K562 (cell line): ENCODE measurements around the gene CCDC85C. TPM values are rescaled to one million over a fixed set of nuclear protein-coding genes. Genes with fewer than 3 reads are reported as not detected.

Experiments
- CC2D1A ChIP-seq: fragments of 450-650 bp; IDR thresholded peaks from 2 replicates; pipeline ENCODE4 v1.6.1; 2017; ENCODE audit warnings: mild to moderate bottlenecking
- E2F1 ChIP-seq: sonication (generic); formaldehyde crosslinking; IDR thresholded peaks from 2 replicates; pipeline ENCODE4 v1.8.1; 2023; ENCODE audit warnings: mild to moderate bottlenecking, missing genetic modification reagents, moderate library complexity
- E4F1 ChIP-seq: fragments of 250-450 bp; sonication (Bioruptor Pico); IDR thresholded peaks from 2 replicates; pipeline ENCODE4 v1.5.0; 2021; ENCODE audit warnings: mild to moderate bottlenecking, borderline replicate concordance
- GTF2F1 ChIP-seq: IDR thresholded peaks from 2 replicates; pipeline ENCODE4 v1.6.1; 2011; ENCODE audit warnings: low read depth, low read length, improper control_type of control experiment
- HES1 ChIP-seq: fragments of 450-650 bp; IDR thresholded peaks from 2 replicates; pipeline ENCODE4 v1.6.1; 2016; ENCODE audit warnings: low read depth, mild to moderate bottlenecking, moderate library complexity
- IFI16 ChIP-seq: fragments of 250-450 bp; sonication (Bioruptor Pico); IDR thresholded peaks from 2 replicates; pipeline ENCODE4 v2.1.2; 2022; ENCODE audit warnings: mild to moderate bottlenecking, inconsistent platforms
- ILF3 ChIP-seq: fragments of 450-650 bp; IDR thresholded peaks from 2 replicates; pipeline ENCODE4 v1.6.1; 2018; ENCODE audit warnings: antibody characterized with exemption, mild to moderate bottlenecking, moderate library complexity, borderline replicate concordance
- KLF13 ChIP-seq: fragments of 450-650 bp; IDR thresholded peaks from 2 replicates; pipeline ENCODE4 v1.6.1; 2016; ENCODE audit warnings: missing genetic modification characterization, low read depth, mild to moderate bottlenecking, missing compliant biosample characterization, moderate library complexity, borderline replicate concordance
- MBD2 ChIP-seq: sonication (generic); IDR thresholded peaks from 2 replicates; pipeline ENCODE4 v1.6.1; 2016; ENCODE audit warnings: low read depth, borderline replicate concordance
- NCOA2 ChIP-seq, 2 experiments: fragments of 450-650 bp; IDR thresholded peaks; 2 replicates each; pipeline ENCODE4 v1.6.1; 2018; ENCODE audit warnings: mild to moderate bottlenecking in 2 of 2, moderate library complexity in 1 of 2; ENCODE audit not compliant: partially characterized antibody in 2 of 2
- PML ChIP-seq: IDR thresholded peaks from 2 replicates; pipeline ENCODE4 v1.6.1; 2012; ENCODE audit warnings: low read length, inconsistent platforms
- POLR2AphosphoS5 ChIP-seq: IDR thresholded peaks from 2 replicates; pipeline ENCODE4 v1.6.1; 2011; ENCODE audit warnings: mild to moderate bottlenecking, low read depth, low read length, moderate library complexity; ENCODE audit not compliant: control insufficient read depth, insufficient read depth
- RCOR1 ChIP-seq, 2 experiments: IDR thresholded peaks; 2 replicates each; pipeline ENCODE4 v1.6.1; 2012; ENCODE audit warnings: low read depth in 2 of 2, low read length in 2 of 2, borderline replicate concordance in 1 of 2, improper control_type of control experiment in 1 of 2
- ZFX ChIP-seq: sonication (generic); formaldehyde crosslinking; IDR thresholded peaks from 2 replicates; pipeline ENCODE4 v1.8.0; 2022; ENCODE audit warnings: mild to moderate bottlenecking, missing genetic modification reagents, moderate library complexity
- polyA plus RNA-seq, 8 experiments: library from polyadenylated mRNA; depleted of rRNA in 4 of 8; stranded (reverse) in 5 of 8; unstranded in 3 of 8; fragments of >200 nt; fragmentation: Nextera tagmentation in 2 of 8; fragmentation: Illumina TruSeq in 1 of 8; extraction: Ambion mirVana in 2 of 8; extraction: Trizol in 1 of 8; gene quantifications; 2 replicates each; pipeline versions ENCODE4 v1.2.1 to v1.2.3, GENCODE V29; 2011 to 2014; ENCODE audit warnings: inconsistent platforms in 1 of 8, missing spikeins in 1 of 8
- total RNA-seq, 7 experiments: library from RNA; depleted of rRNA in 6 of 7; stranded (reverse); fragments of >200 nt in 6 of 7; fragmentation: Illumina TruSeq in 2 of 7; extraction: Trizol in 2 of 7; gene quantifications; 2 replicates each; pipeline versions ENCODE4 v1.2.1 to v1.2.3, GENCODE V29; 2011 to 2021; ENCODE audit warnings: low replicate concordance in 1 of 7

Gene CCDC85C
- total and polyA plus RNA-seq, 9 of the 15 experiments (the other 6 are each of a cell fraction or from before 2014, with no cell fraction given), result 0.18 to 22.0 (median 6.3) TPM

- TF ChIP-seq E2F1 (no peak), PML (peak; percentile 86), IFI16 (CRISPR knock-in tag) (no peak), E4F1 (CRISPR knock-in tag) (no peak), MBD2 (no peak), CC2D1A (peak; percentile 58; the same call in 1 of the 2 replicates), POLR2AphosphoS5 (peak; percentile 71; the same call in 1 of the 2 replicates), RCOR1 (IDR thresholded peaks at IDR 0.05; ENCODE audit: borderline replicate concordance in 1 of 2, low read depth in 2 of 2, low read length in 2 of 2) (peak in 1 of 2 experiments; percentile 82; a peak in 2 of 4 replicates), HES1 (peak; percentile 76), KLF13 (tag) (no peak), ILF3 (no peak), NCOA2 (IDR thresholded peaks at IDR 0.05; ENCODE audit: partially characterized antibody in 2 of 2) (no peak), ZFX (CRISPR knock-in tag) (0 out of 2 replicates have a peak, but pooled peaks have one; percentile 25), GTF2F1 (no peak)
Observed at GRCh38 chr14:99572173-99572999, 31.6 kb downstream of the CCDC85C start (continued).
